ENCODE data around the gene SHISA7. TPM values are rescaled to one million over a fixed set of nuclear protein-coding genes. Genes with fewer than 3 reads are reported as not detected.
"Not testable (repeated sequence)": the region's sequence is repeated elsewhere in the genome, so short reads cannot be mapped to it uniquely, and the experiment has no call there.

Gene SHISA7
- total RNA-seq, 1 donor from 2014 or later: 0.25 TPM

- no peak for TF ChIP-seq POLR2A (IDR thresholded peaks at IDR 0.05)
- no peak for TF ChIP-seq POLR2AphosphoS5 (IDR thresholded peaks at IDR 0.05; ENCODE audit: insufficient read depth in 1 of 2, low read depth in 1 of 2)
- no peak for TF ChIP-seq CTCF (IDR thresholded peaks at IDR 0.05)
- intact Hi-C loops (cut with DNase I): no loop called here
- H3K4me3 ChIP-seq: no peak overlapping the region
- peaks cover 17% of the 10 kb centered on the region for H3K27me3 ChIP-seq
- H3K4me1 ChIP-seq: peaks cover 28% of the 10 kb centered on the region
- DNase-seq (ENCODE audit: extremely low spot score in 2 of 2): no peak
- H3K9me3 ChIP-seq: no peaks in the 10 kb centered on the region
- no peaks in the 10 kb centered on the region for H3K36me3 ChIP-seq
- H3K27ac ChIP-seq: no peak overlapping the region
These were observed 6.4 kb upstream of the SHISA7 start for GRCh38 chr19:55449469-55449868.

- DNase-seq (ENCODE audit: extremely low spot score in 2 of 2); H3K4me3 ChIP-seq; H3K9me3 ChIP-seq; H3K36me3 ChIP-seq; intact Hi-C loops (cut with DNase I); H3K27ac ChIP-seq: not testable (repeated sequence)
- Histone ChIP-seq H3K27me3 (peaks cover 17% of the 10 kb centered on the region), H3K4me1 (peaks cover 28% of the 10 kb centered on the region)
These were observed 5.0 kb upstream of the SHISA7 start for GRCh38 chr19:55448175-55448490.

- no peak for TF ChIP-seq POLR2AphosphoS5 (IDR thresholded peaks at IDR 0.05; ENCODE audit: insufficient read depth in 1 of 2, low read depth in 1 of 2)
- TF ChIP-seq CTCF (IDR thresholded peaks at IDR 0.05): no peak
- TF ChIP-seq POLR2A (IDR thresholded peaks at IDR 0.05): no peak
- peaks cover 21% of the 10 kb centered on the region for H3K27me3 ChIP-seq
- H3K9me3 ChIP-seq: no peaks in the 10 kb centered on the region
- intact Hi-C loops (cut with DNase I): no loop called here
- DNase-seq (ENCODE audit: extremely low spot score in 2 of 2): no peak
- no peak overlapping the region for H3K27ac ChIP-seq
- peaks cover 24% of the 10 kb centered on the region for H3K4me1 ChIP-seq
- no peak overlapping the region for H3K4me3 ChIP-seq
- no peaks in the 10 kb centered on the region for H3K36me3 ChIP-seq
These were observed 4.5 kb upstream of the SHISA7 start for GRCh38 chr19:55447421-55448174.

- H3K27me3 ChIP-seq: peaks cover 10% of the 10 kb centered on the region
- no peak for DNase-seq (ENCODE audit: extremely low spot score in 2 of 2)
- intact Hi-C loops (cut with DNase I): no loop called here
These were observed 3.0 kb upstream of the SHISA7 start for GRCh38 chr19:55446060-55446459.

DNA sequence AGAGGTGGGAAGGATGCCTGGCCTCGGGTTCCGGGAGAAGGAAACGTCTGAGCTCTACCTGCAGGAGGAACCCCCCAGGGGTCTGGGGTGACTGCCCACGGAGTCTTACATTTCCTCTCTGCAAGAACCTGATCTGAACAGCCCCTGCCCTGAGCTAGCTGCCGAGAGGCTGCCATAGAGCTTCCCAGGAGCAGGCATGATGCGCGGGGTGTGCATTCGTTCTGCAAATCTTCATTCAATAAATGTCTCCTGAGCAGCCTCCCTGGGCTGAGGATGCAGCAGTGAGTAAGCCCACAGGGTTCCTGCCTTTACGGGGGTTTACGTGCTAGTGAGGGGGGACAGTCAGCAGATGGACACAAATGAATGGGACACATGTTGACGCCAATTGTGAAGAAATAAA is 1.5 kb upstream of the SHISA7 start:
- no peak for DNase-seq (ENCODE audit: extremely low spot score in 2 of 2)
- Histone ChIP-seq H3K9me3 (no peaks in the 10 kb centered on the region), H3K27me3 (peaks cover 16% of the 10 kb centered on the region), H3K27ac (no peak overlapping the region), H3K4me1 (peaks cover 28% of the 10 kb centered on the region), H3K36me3 (no peaks in the 10 kb centered on the region), H3K4me3 (no peak overlapping the region)
- intact Hi-C loops (cut with DNase I): no loop called here
- TF ChIP-seq CTCF (IDR thresholded peaks at IDR 0.05) (no peak), POLR2AphosphoS5 (IDR thresholded peaks at IDR 0.05; ENCODE audit: insufficient read depth in 1 of 2, low read depth in 1 of 2) (no peak), POLR2A (IDR thresholded peaks at IDR 0.05) (no peak)

More at GRCh38 chr19:55446060-55446459, 3.0 kb upstream of the SHISA7 start:
- H3K4me1 ChIP-seq: peaks cover 18% of the 10 kb centered on the region
- H3K9me3 ChIP-seq: no peaks in the 10 kb centered on the region
- no peak overlapping the region for H3K27ac ChIP-seq
- H3K4me3 ChIP-seq: no peak overlapping the region
- no peaks in the 10 kb centered on the region for H3K36me3 ChIP-seq
- TF ChIP-seq CTCF (IDR thresholded peaks at IDR 0.05): no peak
- peak in 1 of 2 donors; percentile 53 for TF ChIP-seq POLR2AphosphoS5 (IDR thresholded peaks at IDR 0.05; ENCODE audit: insufficient read depth in 1 of 2, low read depth in 1 of 2)
